Measurements from ENCODE around the gene SNAP91. TPM values are rescaled to one million over a fixed set of nuclear protein-coding genes. Genes with fewer than 3 reads are reported as not detected.

Gene SNAP91
- total RNA-seq, 4 donors from 2014 or later, result 0.13 TPM; not detected in 3

GRCh38 chr6:83511901-83512681 is 196.8 kb downstream of the SNAP91 start, which contains the start of gene PRSS35:
PRSS35 (plus strand) TSS chr6:83512534; CDS start chr6:83523442, 10,908 bp downstream.
- peaks cover 0 to 12% of the 10 kb centered on the region in 2 donors for H3K4me1 ChIP-seq
- ATAC-seq (peak; percentile 31 to 55), DNase-seq (no peak)
- intact Hi-C loops (cut with DNase I; ENCODE audit: low total_unique reads), result no loop called here
- no peak within 1 kb of the TSS for H3K27ac ChIP-seq
- TF ChIP-seq POLR2A (IDR thresholded peaks at IDR 0.05) (no peak), CTCF (IDR thresholded peaks at IDR 0.05 in 4 of 5, conservative IDR thresholded peaks at IDR 0.05 in 1 of 5) (peak in 3 of 5 experiments; percentile 29 to 39 (median 38))
- H3K9me3 ChIP-seq, result no peaks in the 10 kb centered on the region
- H3K4me3 ChIP-seq, result peak within 1 kb of the TSS; percentile 44 to 48 (median 46)
- H3K36me3 ChIP-seq, result no peaks in the 10 kb centered on the region
- in situ Hi-C loops (cut with MboI; ENCODE audit: low sequenced_read_pairs in 4 of 4), result loop anchor here in 3 of 4 donors (10.0 to 25.0 kb wide), 3 partner anchors 97 to 450 kb away; partner anchors contain the start of genes DOP1A (in 1 of the 3) and UBE3D (in 1 of the 3)
- H3K27me3 ChIP-seq, result no peaks in the 10 kb centered on the region

DNA sequence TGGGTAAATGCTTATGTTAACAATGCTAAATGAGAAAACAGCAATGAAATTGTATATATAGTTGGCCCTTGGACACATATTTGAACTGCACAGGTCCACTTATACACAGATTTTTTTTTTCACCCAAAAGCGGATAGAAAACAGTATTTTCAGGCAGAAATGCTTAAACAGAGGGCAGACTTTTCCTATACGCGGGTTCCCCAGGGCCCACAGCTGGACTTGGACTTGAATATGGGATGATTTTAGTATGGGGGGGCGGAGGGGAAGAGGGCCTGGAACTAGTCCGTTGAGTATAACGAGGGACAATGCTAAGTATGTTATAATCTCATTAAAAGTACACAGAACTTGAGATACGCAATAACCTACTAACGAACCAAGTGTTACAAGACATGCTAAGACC is 197.6 kb downstream of the SNAP91 start:
- no peak for DNase-seq
- in situ Hi-C loops (cut with MboI; ENCODE audit: low sequenced_read_pairs in 4 of 4), result loop anchor here in 3 of 4 donors (10.0 to 25.0 kb wide), 3 partner anchors 96 to 449 kb away; partner anchors contain the start of genes DOP1A (in 1 of the 3) and UBE3D (in 1 of the 3)
- no peaks in the 10 kb centered on the region for H3K27me3 ChIP-seq
- H3K4me1 ChIP-seq, result peaks cover 0 to 12% of the 10 kb centered on the region in 2 donors
- no peaks in the 10 kb centered on the region for H3K9me3 ChIP-seq
- H3K27ac ChIP-seq, result no peak overlapping the region
- no peaks in the 10 kb centered on the region for H3K36me3 ChIP-seq
- intact Hi-C loops (cut with DNase I; ENCODE audit: low total_unique reads), result no loop called here
- H3K4me3 ChIP-seq, result no peak overlapping the region
- ATAC-seq, result no peak
- TF ChIP-seq CTCF (IDR thresholded peaks at IDR 0.05 in 4 of 5, conservative IDR thresholded peaks at IDR 0.05 in 1 of 5) (no peak), POLR2A (IDR thresholded peaks at IDR 0.05) (no peak)

- Histone ChIP-seq H3K4me1 (peaks cover 0 to 12% of the 10 kb centered on the region in 2 donors), H3K36me3 (no peaks in the 10 kb centered on the region), H3K9me3 (no peaks in the 10 kb centered on the region), H3K27ac (no peak overlapping the region), H3K27me3 (no peaks in the 10 kb centered on the region), H3K4me3 (no peak overlapping the region)
- in situ Hi-C loops (cut with MboI; ENCODE audit: low sequenced_read_pairs in 4 of 4), result loop anchor here in 3 of 4 donors (10.0 to 25.0 kb wide), 3 partner anchors 96 to 448 kb away; partner anchors contain the start of genes DOP1A (in 1 of the 3) and UBE3D (in 1 of the 3)
- intact Hi-C loops (cut with DNase I; ENCODE audit: low total_unique reads), result no loop called here
- TF ChIP-seq CTCF (IDR thresholded peaks at IDR 0.05 in 4 of 5, conservative IDR thresholded peaks at IDR 0.05 in 1 of 5), result no peak
- TF ChIP-seq POLR2A (IDR thresholded peaks at IDR 0.05), result no peak
- DNase-seq (no peak), ATAC-seq (no peak)
Measured at GRCh38 chr6:83510791-83511190, 198.1 kb downstream of the SNAP91 start.

GRCh38 chr6:83509441-83509840 is 199.5 kb downstream of the SNAP91 start:
- Histone ChIP-seq H3K27ac (no peak overlapping the region), H3K4me3 (no peak overlapping the region), H3K4me1 (peaks cover 0 to 12% of the 10 kb centered on the region in 2 donors), H3K36me3 (no peaks in the 10 kb centered on the region), H3K27me3 (no peaks in the 10 kb centered on the region), H3K9me3 (no peaks in the 10 kb centered on the region)
- DNase-seq (no peak), ATAC-seq (no peak)
- no peak for TF ChIP-seq CTCF (IDR thresholded peaks at IDR 0.05 in 4 of 5, conservative IDR thresholded peaks at IDR 0.05 in 1 of 5)
- TF ChIP-seq POLR2A (IDR thresholded peaks at IDR 0.05), result no peak
- in situ Hi-C loops (cut with MboI; ENCODE audit: low sequenced_read_pairs in 4 of 4) (loop anchor here in 1 of 4 donors (25.0 kb wide), 1 partner anchor 447 kb away; the partner anchor contains the start of genes DOP1A and UBE3D), intact Hi-C loops (cut with DNase I; ENCODE audit: low total_unique reads) (no loop called here)

All from gastrocnemius medialis (tissue), 4 donors.